ENCODE data around the gene DNMT3B. TPM values are rescaled to one million over a fixed set of nuclear protein-coding genes. Genes with fewer than 3 reads are reported as not detected.
A peak's percentile ranks its signal among the peaks of the same experiment; 100 is the strongest.
"Not testable (repeated sequence)": the region's sequence is repeated elsewhere in the genome, so short reads cannot be mapped to it uniquely, and the experiment has no call there.

Gene DNMT3B
- total RNA-seq, result under 1 TPM; 0.38 to 0.47 TPM
- polyA plus RNA-seq, result under 1 TPM in 1 of 2 donors, not detected in 1; 0.16 TPM

DNA sequence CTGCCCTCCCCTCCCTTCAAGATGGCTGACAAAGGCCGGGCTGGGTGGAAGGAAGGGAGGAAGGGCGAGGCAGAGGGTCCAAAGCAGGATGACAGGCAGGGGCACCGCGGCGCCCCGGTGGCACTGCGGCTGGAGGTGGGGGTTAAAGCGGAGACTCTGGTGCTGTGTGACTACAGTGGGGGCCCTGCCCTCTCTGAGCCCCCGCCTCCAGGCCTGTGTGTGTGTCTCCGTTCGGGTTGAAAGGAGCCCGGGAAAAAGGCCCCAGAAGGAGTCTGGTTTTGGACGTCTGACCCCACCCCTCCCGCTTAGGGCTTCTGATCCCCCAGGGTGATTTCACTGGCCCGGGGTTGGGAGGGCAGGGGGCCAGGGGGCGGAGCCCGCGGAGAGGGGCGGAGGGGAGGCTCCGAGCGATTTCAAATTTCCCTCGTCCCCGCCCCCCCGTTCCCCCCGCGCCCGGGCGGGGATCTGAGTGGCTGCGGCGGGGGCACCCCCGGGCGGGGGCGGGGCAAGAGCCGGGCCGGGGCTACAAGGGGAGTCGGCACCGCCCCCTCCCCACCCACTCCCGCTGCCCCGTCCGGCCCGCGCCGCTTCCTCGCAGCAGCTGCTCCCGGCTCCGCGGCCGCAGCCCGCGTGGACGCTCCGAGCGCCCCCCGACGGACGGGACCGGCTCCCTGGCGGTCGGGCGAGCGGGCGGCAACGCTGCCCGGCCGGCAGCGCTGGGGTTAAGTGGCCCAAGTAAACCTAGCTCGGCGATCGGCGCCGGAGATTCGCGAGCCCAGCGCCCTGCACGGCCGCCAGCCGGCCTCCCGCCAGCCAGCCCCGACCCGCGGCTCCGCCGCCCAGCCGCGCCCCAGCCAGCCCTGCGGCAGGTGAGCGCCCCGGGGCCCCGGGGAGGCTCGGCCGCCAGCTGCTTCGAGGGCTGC lies at the start of gene DNMT3B:
Gene DNMT3B, plus strand, starts transcription at position 555 of the 923 bp plus-strand sequence. CDS start 17,939 bp downstream, outside the sequence.
- Mint-ChIP-seq H3K4me1 (peaks cover 9 to 21% (median 13%) of the 10 kb centered on the region in 4 donors), H3K27me3 (no peaks in the 10 kb centered on the region), H3K9me3 (no peaks in the 10 kb centered on the region), H3K4me3 (peak within 1 kb of the TSS; percentile 86 to 92 (median 88)), H3K36me3 (no peaks in the 10 kb centered on the region), H3K27ac (peak within 1 kb of the TSS; percentile 22 to 79 (median 61))
- Histone ChIP-seq H3K36me3 (ENCODE audit: insufficient read depth, low read length) (no peaks in the 10 kb centered on the region), H3K4me3 (ENCODE audit: low read length in 2 of 2) (peak within 1 kb of the TSS; percentile 23 to 69), H3K9me3 (ENCODE audit: control insufficient read depth in 1 of 2, low read length in 2 of 2) (no peaks in the 10 kb centered on the region), H3K27ac (ENCODE audit: low read depth, low read length) (no peak within 1 kb of the TSS), H3K4me1 (ENCODE audit: insufficient read depth, low read length) (peaks cover 18% of the 10 kb centered on the region), H3K27me3 (ENCODE audit: insufficient read depth, low read length) (no peaks in the 10 kb centered on the region)
- intact Hi-C loops (cut with micrococcal nuclease), result loop anchor here (1.0 kb wide), 1 partner anchor 19 kb away; the partner anchor contains the start of gene COMMD7
- ChIA-PET CTCF (ENCODE audit: partially characterized antibody) (interaction anchor here (1.0 to 4.8 kb wide), 5 partner anchors 16 to 94 kb away, joined by 3 to 46 read pairs (median 6); partner anchors contain the start of genes C20orf203 and COMMD7), POLR2A (ENCODE audit: partially characterized antibody) (interaction anchor here (0.7 to 2.7 kb wide), 6 partner anchors 19 to 226 kb away, joined by 3 to 34 read pairs (median 4); partner anchors contain the start of gene COMMD7)
- peak; percentile 58 to 73 (median 63) for DNase-seq

- Histone ChIP-seq H3K9me3 (ENCODE audit: control insufficient read depth in 1 of 2, low read length in 2 of 2) (no peaks in the 10 kb centered on the region), H3K27ac (ENCODE audit: low read depth, low read length) (no peak overlapping the region), H3K27me3 (ENCODE audit: insufficient read depth, low read length) (no peaks in the 10 kb centered on the region), H3K36me3 (ENCODE audit: insufficient read depth, low read length) (peaks cover 9% of the 10 kb centered on the region), H3K4me1 (ENCODE audit: insufficient read depth, low read length) (no peaks in the 10 kb centered on the region), H3K4me3 (ENCODE audit: low read length in 2 of 2) (no peak overlapping the region)
- H3K9me3 Mint-ChIP-seq, result no peaks in the 10 kb centered on the region
- POLR2A ChIA-PET (ENCODE audit: partially characterized antibody), result no interaction called here
- peaks cover 0 to 10% (median 0%) of the 10 kb centered on the region in 4 donors for H3K4me1 Mint-ChIP-seq
- H3K36me3 Mint-ChIP-seq, result peaks cover 23 to 25% of the 10 kb centered on the region in 2 donors
- intact Hi-C loops (cut with micrococcal nuclease), result no loop called here
- no peaks in the 10 kb centered on the region for H3K27me3 Mint-ChIP-seq
- CTCF ChIA-PET (ENCODE audit: partially characterized antibody), result interaction anchor here (1.0 kb wide), 1 partner anchor 59 kb away, joined by 3 read pairs; no protein-coding TSS in a partner anchor
- peak overlapping the region in 1 of 8 donors; percentile 43 for H3K4me3 Mint-ChIP-seq
- H3K27ac Mint-ChIP-seq, result peak overlapping the region in 3 of 7 donors; percentile 60 to 81 (median 76)
- no peak for DNase-seq
Observed at GRCh38 chr20:32718749-32719348, 43.3 kb upstream of the DNMT3B start.

- H3K27ac Mint-ChIP-seq, result peak overlapping the region in 4 of 7 donors; percentile 32 to 74 (median 60)
- peaks cover 0 to 2% (median 0%) of the 10 kb centered on the region in 8 donors for H3K9me3 Mint-ChIP-seq
- intact Hi-C loops (cut with micrococcal nuclease), result loop anchor here (10.0 kb wide), 1 partner anchor 53 kb away; the partner anchor contains the start of gene C20orf203
- H3K36me3 Mint-ChIP-seq, result peaks cover 20 to 34% of the 10 kb centered on the region in 2 donors
- H3K27me3 Mint-ChIP-seq, result no peaks in the 10 kb centered on the region
- ChIA-PET CTCF (ENCODE audit: partially characterized antibody) (no interaction called here), POLR2A (ENCODE audit: partially characterized antibody) (no interaction called here)
- peaks cover 14 to 24% (median 15%) of the 10 kb centered on the region in 4 donors for H3K4me1 Mint-ChIP-seq
- Histone ChIP-seq H3K4me3 (ENCODE audit: low read length in 2 of 2) (no peak overlapping the region), H3K4me1 (ENCODE audit: insufficient read depth, low read length) (peaks cover 11% of the 10 kb centered on the region), H3K27ac (ENCODE audit: low read depth, low read length) (no peak overlapping the region), H3K9me3 (ENCODE audit: control insufficient read depth in 1 of 2, low read length in 2 of 2) (no peaks in the 10 kb centered on the region), H3K36me3 (ENCODE audit: insufficient read depth, low read length) (peaks cover 18% of the 10 kb centered on the region), H3K27me3 (ENCODE audit: insufficient read depth, low read length) (no peaks in the 10 kb centered on the region)
- DNase-seq, result no peak
- H3K4me3 Mint-ChIP-seq, result no peak overlapping the region
Observed at GRCh38 chr20:32727683-32728082, 34.5 kb upstream of the DNMT3B start.

DNA sequence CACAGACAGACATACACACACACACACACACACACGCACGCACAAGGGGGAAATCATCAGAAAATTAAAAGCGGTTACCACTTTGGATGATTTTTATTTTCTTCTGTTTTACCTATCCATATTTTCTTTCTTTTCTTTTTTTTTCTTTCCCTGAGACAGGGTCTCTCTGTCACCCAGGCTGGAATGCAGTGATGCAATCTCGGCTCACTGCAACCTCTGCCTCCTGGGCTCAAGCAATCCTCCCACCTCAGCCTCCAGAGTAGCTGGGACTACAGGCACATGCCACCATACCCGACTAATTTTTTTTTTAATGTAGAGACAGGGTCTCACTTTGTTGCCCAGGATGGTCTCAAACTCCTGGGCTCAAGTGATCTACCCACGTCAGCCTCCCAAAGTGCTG lies 33.8 kb upstream of the DNMT3B start:
- H3K36me3 ChIP-seq (ENCODE audit: insufficient read depth, low read length), result peaks cover 18% of the 10 kb centered on the region
- Mint-ChIP-seq H3K27ac (peak overlapping the region in 3 of 7 donors; percentile 22 to 63 (median 59)), H3K4me1 (peaks cover 14 to 24% (median 15%) of the 10 kb centered on the region in 4 donors), H3K36me3 (peaks cover 20 to 34% of the 10 kb centered on the region in 2 donors)
- CTCF ChIA-PET (ENCODE audit: partially characterized antibody); H3K9me3 ChIP-seq (ENCODE audit: control insufficient read depth in 1 of 2, low read length in 2 of 2); H3K27me3 ChIP-seq (ENCODE audit: insufficient read depth, low read length); H3K4me3 Mint-ChIP-seq; H3K9me3 Mint-ChIP-seq; H3K27me3 Mint-ChIP-seq; H3K4me3 ChIP-seq (ENCODE audit: low read length in 2 of 2); DNase-seq; POLR2A ChIA-PET (ENCODE audit: partially characterized antibody); H3K27ac ChIP-seq (ENCODE audit: low read depth, low read length): not testable (repeated sequence)
- peaks cover 11% of the 10 kb centered on the region for H3K4me1 ChIP-seq (ENCODE audit: insufficient read depth, low read length)
- intact Hi-C loops (cut with micrococcal nuclease), result loop anchor here (10.0 kb wide), 1 partner anchor 54 kb away; the partner anchor contains the start of gene C20orf203

DNA sequence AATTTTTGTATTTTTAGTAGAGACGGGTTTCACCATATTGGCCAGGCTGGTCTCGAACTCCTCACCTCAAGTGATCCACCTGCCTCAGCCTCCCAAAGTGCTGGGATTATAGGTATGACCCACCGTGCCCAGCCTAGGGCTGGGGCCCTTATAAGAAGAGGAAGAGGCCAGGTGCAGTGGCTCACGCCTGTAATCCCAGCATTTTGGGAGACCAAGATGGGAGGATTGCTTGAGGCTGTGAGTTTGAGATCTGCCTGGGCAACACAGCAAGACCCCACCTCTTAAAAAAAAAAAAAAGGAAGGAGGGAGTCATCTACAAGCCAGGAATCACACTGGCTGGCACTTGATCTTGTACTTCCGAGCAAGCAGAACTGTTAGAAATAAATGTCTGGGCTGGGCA lies 32.9 kb upstream of the DNMT3B start:
- DNase-seq; H3K27ac ChIP-seq (ENCODE audit: low read depth, low read length); H3K27me3 ChIP-seq (ENCODE audit: insufficient read depth, low read length); H3K9me3 Mint-ChIP-seq; H3K27ac Mint-ChIP-seq; H3K27me3 Mint-ChIP-seq; H3K4me3 Mint-ChIP-seq; H3K4me3 ChIP-seq (ENCODE audit: low read length in 2 of 2); POLR2A ChIA-PET (ENCODE audit: partially characterized antibody); H3K9me3 ChIP-seq (ENCODE audit: control insufficient read depth in 1 of 2, low read length in 2 of 2): not testable (repeated sequence)
- Mint-ChIP-seq H3K36me3 (peaks cover 20 to 34% of the 10 kb centered on the region in 2 donors), H3K4me1 (peaks cover 14 to 24% (median 15%) of the 10 kb centered on the region in 4 donors)
- intact Hi-C loops (cut with micrococcal nuclease), result loop anchor here (10.0 kb wide), 1 partner anchor 55 kb away; the partner anchor contains the start of gene C20orf203
- H3K4me1 ChIP-seq (ENCODE audit: insufficient read depth, low read length), result peaks cover 11% of the 10 kb centered on the region
- CTCF ChIA-PET (ENCODE audit: partially characterized antibody), result interaction anchor here (1.6 kb wide), 1 partner anchor 61 kb away, joined by 4 read pairs; no protein-coding TSS in a partner anchor
- peaks cover 18% of the 10 kb centered on the region for H3K36me3 ChIP-seq (ENCODE audit: insufficient read depth, low read length)

- H3K4me3 Mint-ChIP-seq, result no peak overlapping the region
- peaks cover 30% of the 10 kb centered on the region for H3K4me1 ChIP-seq (ENCODE audit: insufficient read depth, low read length)
- intact Hi-C loops (cut with micrococcal nuclease), result no loop called here
- H3K27me3 Mint-ChIP-seq, result no peaks in the 10 kb centered on the region
- no peak overlapping the region for H3K4me3 ChIP-seq (ENCODE audit: low read length in 2 of 2)
- peaks cover 17 to 34% (median 24%) of the 10 kb centered on the region in 4 donors for H3K4me1 Mint-ChIP-seq
- H3K27me3 ChIP-seq (ENCODE audit: insufficient read depth, low read length), result no peaks in the 10 kb centered on the region
- ChIA-PET CTCF (ENCODE audit: partially characterized antibody) (interaction anchor here (1.3 kb wide), 1 partner anchor 45 kb away, joined by 5 read pairs; no protein-coding TSS in a partner anchor), POLR2A (ENCODE audit: partially characterized antibody) (no interaction called here)
- H3K36me3 ChIP-seq (ENCODE audit: insufficient read depth, low read length), result peaks cover 9% of the 10 kb centered on the region
- H3K27ac ChIP-seq (ENCODE audit: low read depth, low read length), result no peak overlapping the region
- no peaks in the 10 kb centered on the region for H3K9me3 ChIP-seq (ENCODE audit: control insufficient read depth in 1 of 2, low read length in 2 of 2)
- no peaks in the 10 kb centered on the region for H3K9me3 Mint-ChIP-seq
- peak overlapping the region in 2 of 7 donors; percentile 29 to 70 for H3K27ac Mint-ChIP-seq
- DNase-seq, result no peak
- H3K36me3 Mint-ChIP-seq, result peaks cover 10 to 24% of the 10 kb centered on the region in 2 donors
Observed at GRCh38 chr20:32731882-32732266, 30.3 kb upstream of the DNMT3B start.

All from CD4-positive, alpha-beta memory T cell (primary cell).